Germinal center (tissue), 1 donor: ENCODE measurements around the gene MINDY4.

Experiments used
- DNase-seq: peaks from one replicate; pipeline ENCODE4 v3.0.0; 2012; ENCODE audit warnings: mixed read lengths, low spot score

The MINDY4 gene

GRCh38 chr7:30775992-30776391 lies 4.8 kb downstream of the MINDY4 start:
- DNase-seq: no peak

GRCh38 chr7:30776971-30777370 lies 5.8 kb downstream of the MINDY4 start:
- no peak for DNase-seq

GRCh38 chr7:30778255-30779025 lies 7.2 kb downstream of the MINDY4 start:
- no peak for DNase-seq

- no peak for DNase-seq
These were observed 8.4 kb downstream of the MINDY4 start for GRCh38 chr7:30779574-30779973.

- no peak for DNase-seq
These were observed 9.7 kb downstream of the MINDY4 start for GRCh38 chr7:30780941-30781340.

- DNase-seq: no peak
These were observed 11.5 kb downstream of the MINDY4 start for GRCh38 chr7:30782690-30783089.

GRCh38 chr7:30785786-30786185 lies 14.6 kb downstream of the MINDY4 start:
- DNase-seq: no peak

GRCh38 chr7:30787486-30787885 lies 16.3 kb downstream of the MINDY4 start:
- DNase-seq: no peak

- no peak for DNase-seq
These were observed 17.6 kb downstream of the MINDY4 start for GRCh38 chr7:30788640-30789333.

GRCh38 chr7:30789334-30789711 lies 18.1 kb downstream of the MINDY4 start:
- DNase-seq: no peak

GRCh38 chr7:30790356-30790755 lies 19.1 kb downstream of the MINDY4 start:
- DNase-seq: no peak

- DNase-seq: no peak
These were observed 19.9 kb downstream of the MINDY4 start for GRCh38 chr7:30791114-30791513.

- no peak for DNase-seq
These were observed 24.1 kb downstream of the MINDY4 start for GRCh38 chr7:30795161-30795948.

GRCh38 chr7:30796105-30796869 lies 25.1 kb downstream of the MINDY4 start:
- DNase-seq: no peak

GRCh38 chr7:30797176-30798040 lies 26.2 kb downstream of the MINDY4 start:
- DNase-seq: no peak

- DNase-seq: peak; percentile 70
These were observed 28.2 kb downstream of the MINDY4 start for GRCh38 chr7:30799206-30799975.

GRCh38 chr7:30799976-30800661 lies 28.9 kb downstream of the MINDY4 start:
- no peak for DNase-seq

GRCh38 chr7:30800785-30801252 lies 29.6 kb downstream of the MINDY4 start:
- DNase-seq: peak; percentile 78

- no peak for DNase-seq
These were observed 31.6 kb downstream of the MINDY4 start for GRCh38 chr7:30802812-30803211.
